ENCODE data around the gene RASA2.
A peak's percentile ranks its signal among the peaks of the same experiment; 100 is the strongest.
"Not testable (repeated sequence)": the region's sequence is repeated elsewhere in the genome, so short reads cannot be mapped to it uniquely, and the experiment has no call there.

RASA2 gene

GRCh38 chr3:141578202-141578973 lies 91.6 kb downstream of the RASA2 start:
- no peak for DNase-seq (ENCODE audit: low spot score)

- no peak for DNase-seq (ENCODE audit: low spot score)
These were observed 107.5 kb downstream of the RASA2 start for GRCh38 chr3:141594357-141594756.

GRCh38 chr3:141597931-141598330 lies 111.1 kb downstream of the RASA2 start:
- DNase-seq (ENCODE audit: low spot score): no peak

GRCh38 chr3:141600331-141600730 lies 113.5 kb downstream of the RASA2 start:
- no peak for DNase-seq (ENCODE audit: low spot score)

GRCh38 chr3:141602706-141603105 lies 115.9 kb downstream of the RASA2 start:
- no peak for DNase-seq (ENCODE audit: low spot score)

GRCh38 chr3:141603473-141604035 lies 116.7 kb downstream of the RASA2 start:
- DNase-seq (ENCODE audit: low spot score): no peak

GRCh38 chr3:141605883-141606282 lies 119.1 kb downstream of the RASA2 start:
- DNase-seq (ENCODE audit: low spot score): no peak

GRCh38 chr3:141608438-141608837 lies 121.6 kb downstream of the RASA2 start:
- no peak for DNase-seq (ENCODE audit: low spot score)

- DNase-seq (ENCODE audit: low spot score): no peak
These were observed 124.1 kb downstream of the RASA2 start for GRCh38 chr3:141610939-141611338.

- peak; percentile 62 for DNase-seq (ENCODE audit: low spot score)
These were observed 131.5 kb downstream of the RASA2 start for GRCh38 chr3:141618103-141618910.

GRCh38 chr3:141618938-141619337 lies 132.1 kb downstream of the RASA2 start:
- no peak for DNase-seq (ENCODE audit: low spot score)

- no peak for DNase-seq (ENCODE audit: low spot score)
These were observed 132.6 kb downstream of the RASA2 start for GRCh38 chr3:141619450-141619849.

GRCh38 chr3:141623691-141624090 lies 136.9 kb downstream of the RASA2 start:
- DNase-seq (ENCODE audit: low spot score): no peak

GRCh38 chr3:141625506-141625905 lies 138.7 kb downstream of the RASA2 start:
- peak; percentile 16 for DNase-seq (ENCODE audit: low spot score)

- not testable (repeated sequence) for DNase-seq (ENCODE audit: low spot score)
These were observed 141.5 kb downstream of the RASA2 start for GRCh38 chr3:141628334-141628733.

GRCh38 chr3:141628868-141629441 lies 142.1 kb downstream of the RASA2 start:
- DNase-seq (ENCODE audit: low spot score): not testable (repeated sequence)

GRCh38 chr3:141629976-141630375 lies 143.1 kb downstream of the RASA2 start:
- DNase-seq (ENCODE audit: low spot score): no peak

- no peak for DNase-seq (ENCODE audit: low spot score)
These were observed 146.1 kb downstream of the RASA2 start for GRCh38 chr3:141632779-141633374.

GRCh38 chr3:141642215-141642614 lies 155.4 kb downstream of the RASA2 start:
- DNase-seq (ENCODE audit: low spot score): no peak

GRCh38 chr3:141643391-141643790 lies 156.6 kb downstream of the RASA2 start:
- DNase-seq (ENCODE audit: low spot score): no peak

- DNase-seq (ENCODE audit: low spot score): no peak
These were observed 157.0 kb downstream of the RASA2 start for GRCh38 chr3:141643796-141644195.

GRCh38 chr3:141644931-141645330 lies 158.1 kb downstream of the RASA2 start:
- peak; percentile 51 for DNase-seq (ENCODE audit: low spot score)

Data from LoVo (cell line).